CD4-positive, alpha-beta T cell treated with Interleukin-10 for 1 hour (primary cell): ENCODE measurements around the gene UST.
A peak's percentile ranks its signal among the peaks of the same experiment; 100 is the strongest.
"Not testable (repeated sequence)": the region's sequence is repeated elsewhere in the genome, so short reads cannot be mapped to it uniquely, and the experiment has no call there.

Experiments
- DNase-seq: peaks from one replicate; pipeline ENCODE4 v3.0.0-alpha.2; 2020

The UST gene

GRCh38 chr6:149102324-149102723 lies 355.5 kb downstream of the UST start:
- DNase-seq = no peak

- DNase-seq = not testable (repeated sequence)
Measured at GRCh38 chr6:149103950-149104349, 357.1 kb downstream of the UST start.

GRCh38 chr6:149107520-149107919 lies 360.7 kb downstream of the UST start:
- DNase-seq = no peak

GRCh38 chr6:149108038-149108748 lies 361.4 kb downstream of the UST start:
- no peak for DNase-seq

- no peak for DNase-seq
Measured at GRCh38 chr6:149108749-149109100, 361.9 kb downstream of the UST start.

GRCh38 chr6:149109397-149110070 lies 362.7 kb downstream of the UST start:
- no peak for DNase-seq

GRCh38 chr6:149111556-149112115 lies 364.8 kb downstream of the UST start:
- no peak for DNase-seq

- DNase-seq = peak; percentile 5
Measured at GRCh38 chr6:149112976-149113375, 366.1 kb downstream of the UST start.

GRCh38 chr6:149114167-149114566 lies 367.3 kb downstream of the UST start:
- no peak for DNase-seq

- DNase-seq = no peak
Measured at GRCh38 chr6:149118737-149119653, 372.2 kb downstream of the UST start.

- DNase-seq = no peak
Measured at GRCh38 chr6:149122850-149123821, 376.3 kb downstream of the UST start.

- DNase-seq = no peak
Measured at GRCh38 chr6:149125309-149125708, 378.5 kb downstream of the UST start.
